ENCODE data around the gene KCNJ12.
"Not testable (repeated sequence)": the region's sequence is repeated elsewhere in the genome, so short reads cannot be mapped to it uniquely, and the experiment has no call there.

GRCh38 chr17:21436883-21437836 lies 61.0 kb downstream of the KCNJ12 start:
- not testable (repeated sequence) for TF ChIP-seq CTCF (conservative IDR thresholded peaks at IDR 0.05 in 1 of 2, IDR thresholded peaks at IDR 0.05 in 1 of 2; ENCODE audit: extremely low read depth in 1 of 2, insufficient read depth in 1 of 2, low read depth in 1 of 2, low read length in 2 of 2); EZH2 (IDR thresholded peaks at IDR 0.05; ENCODE audit: borderline replicate concordance, low read length)
